K562 (cell line): ENCODE data around the gene GOLGA8S. TPM values are rescaled to one million over a fixed set of nuclear protein-coding genes. Genes with fewer than 3 reads are reported as not detected.

Experiments used
- ATAC-seq: fragments of 200-7000 bp; cut with Tn5 transposase; 3 replicates; pipeline ENCODE4 v1.9.1; 2020; ENCODE audit warnings: moderate library complexity
- BruUV-seq: library from RNA; stranded (reverse); fragments of 400-500 nt; replicated peaks from 2 replicates; lab custom pipeline; 2021; lab: Mats Ljungman, UMichigan
- CTCF ChIA-PET: fragments of 300-600 bp; formaldehyde crosslinking; extraction: SDS; loops from one replicate; lab custom pipeline; 2021; ENCODE audit warnings: low intra/inter-chr PET ratio; lab: Yijun Ruan, JAX
- POLR2A ChIA-PET: fragments of 300-600, 350-650 bp; sonication (Branson Sonifier 250); formaldehyde crosslinking; extraction: SDS; loops from one replicate; lab custom pipeline; 2021; ENCODE audit warnings: antibody characterized with exemption, inconsistent platforms; lab: Yijun Ruan, JAX
- DNase-seq, 4 experiments: peaks; one replicate each; pipeline versions ENCODE4 v3.0.0 to v3.0.0-alpha.2; 2011 to 2018; ENCODE audit warnings: low spot score in 3 of 4, mixed read lengths in 3 of 4; ENCODE audit errors: extremely low read depth in 1 of 4
- FAIRE-seq: peaks from 2 replicates; lab custom pipeline; 2011; peaks lifted over from hg19 to GRCh38; lab: Jason Lieb, UNC
- H2AFZ ChIP-seq: 2 replicates; pipeline ENCODE4 v1.6.0; 2011; ENCODE audit warnings: low read depth, low read length, control low read depth, inconsistent platforms
- H3K27ac ChIP-seq: fragments of 200-600 bp; 3 replicates; pipeline ENCODE4 v1.8.0; 2011; ENCODE audit warnings: low read depth, mild to moderate bottlenecking, control low read depth, inconsistent platforms, low read length, moderate library complexity, mixed read lengths; ENCODE audit errors: extremely low read depth
- H3K27me3 ChIP-seq, 2 experiments: fragments of 300-600 bp in 1 of 2; 2 replicates in 1 of 2; 3 replicates in 1 of 2; pipeline versions ENCODE4 v1.6.0 to v1.8.0; 2011; ENCODE audit warnings: inconsistent platforms in 2 of 2, low read length in 2 of 2, mild to moderate bottlenecking in 1 of 2, mixed read lengths in 1 of 2, moderate library complexity in 1 of 2; ENCODE audit not compliant: control insufficient read depth in 2 of 2, insufficient read depth in 2 of 2
- H3K36me3 ChIP-seq: fragments of 300-600 bp; 3 replicates; pipeline ENCODE4 v1.8.0; 2011; ENCODE audit warnings: mild to moderate bottlenecking, low read length, inconsistent platforms; ENCODE audit not compliant: control insufficient read depth, insufficient read depth
- H3K4me1 ChIP-seq, 2 experiments: fragments of 200-600 bp in 1 of 2; replicated peaks in 1 of 2; 2 replicates in 1 of 2; 3 replicates in 1 of 2; pipeline versions ENCODE4 v1.5.1 to v1.8.0; 2011; ENCODE audit warnings: inconsistent platforms in 2 of 2, low read length in 2 of 2, mild to moderate bottlenecking in 1 of 2, mixed read lengths in 1 of 2, moderate library complexity in 1 of 2; ENCODE audit not compliant: control insufficient read depth in 2 of 2, insufficient read depth in 2 of 2
- H3K4me2 ChIP-seq: 2 replicates; pipeline ENCODE4 v1.6.1; 2011; ENCODE audit warnings: low read length, control low read depth, inconsistent platforms, mixed read lengths; ENCODE audit not compliant: insufficient read depth
- H3K4me3 ChIP-seq: fragments of 200-600 bp; sonication (generic), shearing (Covaris generic); 2 replicates; pipeline ENCODE4 v1.5.1; 2016; ENCODE audit warnings: control low read depth, inconsistent platforms
- H3K79me2 ChIP-seq: fragments of 200-600 bp; 3 replicates; pipeline ENCODE4 v1.8.0; 2011; ENCODE audit warnings: low read length, inconsistent platforms; ENCODE audit not compliant: control insufficient read depth, insufficient read depth
- H3K9ac ChIP-seq, 2 experiments: 2 replicates each; pipeline versions ENCODE4 v1.6.0 to v1.6.1; 2011; ENCODE audit warnings: low read depth in 2 of 2, low read length in 2 of 2, control low read depth in 1 of 2, inconsistent platforms in 1 of 2, mild to moderate bottlenecking in 1 of 2, mixed read lengths in 1 of 2; ENCODE audit not compliant: insufficient read depth in 1 of 2
- H3K9me1 ChIP-seq: one replicate; pipeline ENCODE4 v1.6.0; 2011; ENCODE audit warnings: inconsistent platforms, mild to moderate bottlenecking, low read length, moderate library complexity; ENCODE audit not compliant: control insufficient read depth, insufficient read depth
- H3K9me3 ChIP-seq: replicated peaks from 2 replicates; pipeline ENCODE4 v1.5.1; 2011; ENCODE audit warnings: low read depth, low read length, inconsistent platforms; ENCODE audit not compliant: control insufficient read depth, insufficient read depth
- H4K20me1 ChIP-seq: replicated peaks from 2 replicates; pipeline ENCODE4 v1.6.1; 2011; ENCODE audit warnings: low read length, inconsistent platforms, mixed read lengths; ENCODE audit not compliant: control insufficient read depth, insufficient read depth
- MYC ChIP-seq, 2 experiments: fragments of 250-450 bp in 1 of 2; sonication (Bioruptor Pico) in 1 of 2; IDR thresholded peaks; 2 replicates each; pipeline versions ENCODE4 v1.5.1 to v1.6.1; 2012 to 2021; ENCODE audit warnings: low read depth in 2 of 2, borderline replicate concordance in 1 of 2, improper control_type of control experiment in 1 of 2, low read length in 1 of 2, mild to moderate bottlenecking in 1 of 2, moderate library complexity in 1 of 2
- PTTG1 ChIP-seq: fragments of 450-650 bp; IDR thresholded peaks from 2 replicates; pipeline ENCODE4 v1.6.1; 2016; ENCODE audit warnings: low read depth, mild to moderate bottlenecking, missing genetic modification characterization, missing compliant biosample characterization
- SIX5 ChIP-seq, 2 experiments: IDR thresholded peaks; 2 replicates each; pipeline ENCODE4 v1.6.1; 2011; ENCODE audit warnings: low read length in 2 of 2, borderline replicate concordance in 1 of 2, low read depth in 1 of 2, mild to moderate bottlenecking in 1 of 2, moderate library complexity in 1 of 2; ENCODE audit not compliant: insufficient read depth in 1 of 2
- ZNF23 ChIP-seq: fragments of 250-450 bp; sonication (Bioruptor Pico); IDR thresholded peaks from 2 replicates; pipeline ENCODE4 v1.4.0; 2020; ENCODE audit warnings: mild to moderate bottlenecking
- ZNF408 ChIP-seq: fragments of 250-450 bp; sonication (Bioruptor Pico); IDR thresholded peaks from 2 replicates; pipeline ENCODE4 v1.4.0; 2020; ENCODE audit warnings: low read depth, mild to moderate bottlenecking, moderate library complexity
- WGBS: fragments of 100-300 bp; shearing (Covaris generic); methylation state at CpG from one replicate; pipeline ENCODE4 v1.1.6; 2016; ENCODE audit warnings: low coverage, mixed read lengths; ENCODE audit not compliant: insufficient coverage; ENCODE audit errors: missing lambda C conversion rate; 5-methylcytosine and 5-hydroxymethylcytosine counted together
- in situ Hi-C: fragments of 300-500 bp; cut with MboI; formaldehyde crosslinking; loops from 4 replicates; pipeline ENCODE4 v1.15.0; 2018; ENCODE audit warnings: inconsistent platforms, mixed read lengths
- intact Hi-C: fragments of 100-400 bp; cut with micrococcal nuclease; formaldehyde crosslinking; loops from 2 replicates; pipeline ENCODE4 v1.14.2; 2022
- polyA plus RNA-seq, 8 experiments: library from polyadenylated mRNA; depleted of rRNA in 4 of 8; stranded (reverse) in 5 of 8; unstranded in 3 of 8; fragments of >200 nt; fragmentation: Nextera tagmentation in 2 of 8; fragmentation: Illumina TruSeq in 1 of 8; extraction: Ambion mirVana in 2 of 8; extraction: Trizol in 1 of 8; gene quantifications; 2 replicates each; pipeline versions ENCODE4 v1.2.1 to v1.2.3, GENCODE V29; 2011 to 2014; ENCODE audit warnings: inconsistent platforms in 1 of 8, missing spikeins in 1 of 8
- total RNA-seq, 7 experiments: library from RNA; depleted of rRNA in 6 of 7; stranded (reverse); fragments of >200 nt in 6 of 7; fragmentation: Illumina TruSeq in 2 of 7; extraction: Trizol in 2 of 7; gene quantifications; 2 replicates each; pipeline versions ENCODE4 v1.2.1 to v1.2.3, GENCODE V29; 2011 to 2021; ENCODE audit warnings: low replicate concordance in 1 of 7
- TF ChIP-seq, protein P1 (sequence below): fragments of 250-450 bp; sonication (Bioruptor Pico); IDR thresholded peaks from 2 replicates; pipeline ENCODE4 v1.4.0; 2020; ENCODE audit warnings: mild to moderate bottlenecking
- TF ChIP-seq, protein P2 (sequence below): sonication (generic); formaldehyde crosslinking; IDR thresholded peaks from 2 replicates; pipeline ENCODE4 v1.5.0; 2020; ENCODE audit warnings: missing genetic modification reagents
- TF ChIP-seq, protein P3 (sequence below): sonication (generic); formaldehyde crosslinking; IDR thresholded peaks from 2 replicates; pipeline ENCODE4 v1.8.0; 2022; ENCODE audit warnings: mild to moderate bottlenecking, missing genetic modification reagents
- TF ChIP-seq, protein P4 (sequence below), 2 experiments: fragments of 450-650 bp in 1 of 2; sonication (generic) in 1 of 2; formaldehyde crosslinking in 1 of 2; IDR thresholded peaks; 2 replicates each; pipeline versions ENCODE4 v1.7.1 to v1.9.0; 2016 to 2022; ENCODE audit warnings: inconsistent platforms in 1 of 2, mild to moderate bottlenecking in 1 of 2, missing genetic modification reagents in 1 of 2

Gene GOLGA8S
- total and polyA plus RNA-seq, 9 of the 15 experiments (the other 6 are each of a cell fraction or from before 2014, with no cell fraction given): 0.01 TPM; not detected in 7

DNA sequence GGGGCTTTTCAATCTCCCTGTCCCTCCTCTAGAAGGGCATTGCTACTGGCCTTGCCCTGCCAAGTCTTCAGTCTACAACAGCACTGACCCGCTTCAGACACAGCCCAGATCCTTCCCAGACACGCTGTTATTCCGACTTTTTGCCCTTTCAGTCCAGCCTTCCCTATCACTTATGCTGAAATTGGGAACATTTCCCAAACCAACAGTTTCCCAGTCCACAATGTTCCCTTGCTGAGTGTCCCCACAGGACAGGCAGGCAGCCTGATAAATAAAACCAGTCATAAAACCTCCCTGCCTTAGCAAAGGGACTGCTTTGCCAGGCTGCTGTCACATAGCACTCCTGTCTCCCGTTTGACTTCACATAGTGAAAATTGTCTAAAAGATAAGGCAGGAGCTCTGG, 49.0 kb downstream of the GOLGA8S start:
- intact Hi-C loops: no loop called here
- Histone ChIP-seq H3K9ac (no peak overlapping the region), H4K20me1 (no peaks in the 10 kb centered on the region), H3K27ac (no peak overlapping the region), H3K36me3 (no peaks in the 10 kb centered on the region), H3K9me3 (no peaks in the 10 kb centered on the region), H3K79me2 (no peaks in the 10 kb centered on the region), H2AFZ (no peak overlapping the region), H3K4me2 (no peak overlapping the region), H3K27me3 (peaks cover 0 to 17% of the 10 kb centered on the region in 2 experiments; a peak in 1 of 5 replicates), H3K9me1 (no peaks in the 10 kb centered on the region), H3K4me1 (no peaks in the 10 kb centered on the region), H3K4me3 (no peak overlapping the region)
- FAIRE-seq (no peak), DNase-seq (no peak), ATAC-seq (no peak)
- in situ Hi-C loops: no loop called here
- ChIA-PET CTCF (no interaction called here), POLR2A (no interaction called here)
- WGBS: 0% methylated on average over 4 of the region's 4 CpGs
- BruUV-seq: no TSS peak
- TF ChIP-seq PTTG1 (no peak), ZNF23 (CRISPR knock-in tag) (no peak), SIX5 (IDR thresholded peaks at IDR 0.05; ENCODE audit: borderline replicate concordance in 1 of 2, insufficient read depth in 1 of 2, low read depth in 1 of 2, low read length in 2 of 2) (no peak), MYC (IDR thresholded peaks at IDR 0.05; ENCODE audit: low read depth, low read length) (no peak), MYC (CRISPR knock-in tag; IDR thresholded peaks at IDR 0.05; ENCODE audit: borderline replicate concordance, low read depth) (no peak), ZNF408 (CRISPR knock-in tag) (no peak)
- TF ChIP-seq, protein P1, sequence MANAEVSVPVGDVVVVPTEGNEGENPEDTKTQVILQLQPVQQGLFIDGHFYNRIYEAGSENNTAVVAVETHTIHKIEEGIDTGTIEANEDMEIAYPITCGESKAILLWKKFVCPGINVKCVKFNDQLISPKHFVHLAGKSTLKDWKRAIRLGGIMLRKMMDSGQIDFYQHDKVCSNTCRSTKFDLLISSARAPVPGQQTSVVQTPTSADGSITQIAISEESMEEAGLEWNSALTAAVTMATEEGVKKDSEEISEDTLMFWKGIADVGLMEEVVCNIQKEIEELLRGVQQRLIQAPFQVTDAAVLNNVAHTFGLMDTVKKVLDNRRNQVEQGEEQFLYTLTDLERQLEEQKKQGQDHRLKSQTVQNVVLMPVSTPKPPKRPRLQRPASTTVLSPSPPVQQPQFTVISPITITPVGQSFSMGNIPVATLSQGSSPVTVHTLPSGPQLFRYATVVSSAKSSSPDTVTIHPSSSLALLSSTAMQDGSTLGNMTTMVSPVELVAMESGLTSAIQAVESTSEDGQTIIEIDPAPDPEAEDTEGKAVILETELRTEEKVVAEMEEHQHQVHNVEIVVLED (CRISPR knock-in tag): no peak
- TF ChIP-seq, protein P2, sequence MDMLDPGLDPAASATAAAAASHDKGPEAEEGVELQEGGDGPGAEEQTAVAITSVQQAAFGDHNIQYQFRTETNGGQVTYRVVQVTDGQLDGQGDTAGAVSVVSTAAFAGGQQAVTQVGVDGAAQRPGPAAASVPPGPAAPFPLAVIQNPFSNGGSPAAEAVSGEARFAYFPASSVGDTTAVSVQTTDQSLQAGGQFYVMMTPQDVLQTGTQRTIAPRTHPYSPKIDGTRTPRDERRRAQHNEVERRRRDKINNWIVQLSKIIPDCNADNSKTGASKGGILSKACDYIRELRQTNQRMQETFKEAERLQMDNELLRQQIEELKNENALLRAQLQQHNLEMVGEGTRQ: no peak
- TF ChIP-seq, protein P3, sequence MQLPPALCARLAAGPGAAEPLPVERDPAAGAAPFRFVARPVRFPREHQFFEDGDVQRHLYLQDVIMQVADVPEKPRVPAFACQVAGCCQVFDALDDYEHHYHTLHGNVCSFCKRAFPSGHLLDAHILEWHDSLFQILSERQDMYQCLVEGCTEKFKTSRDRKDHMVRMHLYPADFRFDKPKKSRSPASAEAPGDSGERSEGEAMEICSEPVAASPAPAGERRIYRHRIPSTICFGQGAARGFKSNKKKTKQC (CRISPR knock-in tag): no peak
- TF ChIP-seq, protein P4, sequence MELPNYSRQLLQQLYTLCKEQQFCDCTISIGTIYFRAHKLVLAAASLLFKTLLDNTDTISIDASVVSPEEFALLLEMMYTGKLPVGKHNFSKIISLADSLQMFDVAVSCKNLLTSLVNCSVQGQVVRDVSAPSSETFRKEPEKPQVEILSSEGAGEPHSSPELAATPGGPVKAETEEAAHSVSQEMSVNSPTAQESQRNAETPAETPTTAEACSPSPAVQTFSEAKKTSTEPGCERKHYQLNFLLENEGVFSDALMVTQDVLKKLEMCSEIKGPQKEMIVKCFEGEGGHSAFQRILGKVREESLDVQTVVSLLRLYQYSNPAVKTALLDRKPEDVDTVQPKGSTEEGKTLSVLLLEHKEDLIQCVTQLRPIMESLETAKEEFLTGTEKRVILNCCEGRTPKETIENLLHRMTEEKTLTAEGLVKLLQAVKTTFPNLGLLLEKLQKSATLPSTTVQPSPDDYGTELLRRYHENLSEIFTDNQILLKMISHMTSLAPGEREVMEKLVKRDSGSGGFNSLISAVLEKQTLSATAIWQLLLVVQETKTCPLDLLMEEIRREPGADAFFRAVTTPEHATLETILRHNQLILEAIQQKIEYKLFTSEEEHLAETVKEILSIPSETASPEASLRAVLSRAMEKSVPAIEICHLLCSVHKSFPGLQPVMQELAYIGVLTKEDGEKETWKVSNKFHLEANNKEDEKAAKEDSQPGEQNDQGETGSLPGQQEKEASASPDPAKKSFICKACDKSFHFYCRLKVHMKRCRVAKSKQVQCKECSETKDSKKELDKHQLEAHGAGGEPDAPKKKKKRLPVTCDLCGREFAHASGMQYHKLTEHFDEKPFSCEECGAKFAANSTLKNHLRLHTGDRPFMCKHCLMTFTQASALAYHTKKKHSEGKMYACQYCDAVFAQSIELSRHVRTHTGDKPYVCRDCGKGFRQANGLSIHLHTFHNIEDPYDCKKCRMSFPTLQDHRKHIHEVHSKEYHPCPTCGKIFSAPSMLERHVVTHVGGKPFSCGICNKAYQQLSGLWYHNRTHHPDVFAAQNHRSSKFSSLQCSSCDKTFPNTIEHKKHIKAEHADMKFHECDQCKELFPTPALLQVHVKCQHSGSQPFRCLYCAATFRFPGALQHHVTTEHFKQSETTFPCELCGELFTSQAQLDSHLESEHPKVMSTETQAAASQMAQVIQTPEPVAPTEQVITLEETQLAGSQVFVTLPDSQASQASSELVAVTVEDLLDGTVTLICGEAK (IDR thresholded peaks at IDR 0.05): no peak
- TF ChIP-seq, protein P4 (CRISPR knock-in tag; IDR thresholded peaks at IDR 0.05): no peak
